NCI-H2081 treated with DMSO at 0.1 percent for 48 hours (cell line): Measurements from ENCODE around the gene STX12.
"Not testable (repeated sequence)": the region's sequence is repeated elsewhere in the genome, so short reads cannot be mapped to it uniquely, and the experiment has no call there.

Source experiments
- DNase-seq: peaks from one replicate; lab custom pipeline; 2025; lab: John Stamatoyannopoulos, UW

Gene STX12

DNA sequence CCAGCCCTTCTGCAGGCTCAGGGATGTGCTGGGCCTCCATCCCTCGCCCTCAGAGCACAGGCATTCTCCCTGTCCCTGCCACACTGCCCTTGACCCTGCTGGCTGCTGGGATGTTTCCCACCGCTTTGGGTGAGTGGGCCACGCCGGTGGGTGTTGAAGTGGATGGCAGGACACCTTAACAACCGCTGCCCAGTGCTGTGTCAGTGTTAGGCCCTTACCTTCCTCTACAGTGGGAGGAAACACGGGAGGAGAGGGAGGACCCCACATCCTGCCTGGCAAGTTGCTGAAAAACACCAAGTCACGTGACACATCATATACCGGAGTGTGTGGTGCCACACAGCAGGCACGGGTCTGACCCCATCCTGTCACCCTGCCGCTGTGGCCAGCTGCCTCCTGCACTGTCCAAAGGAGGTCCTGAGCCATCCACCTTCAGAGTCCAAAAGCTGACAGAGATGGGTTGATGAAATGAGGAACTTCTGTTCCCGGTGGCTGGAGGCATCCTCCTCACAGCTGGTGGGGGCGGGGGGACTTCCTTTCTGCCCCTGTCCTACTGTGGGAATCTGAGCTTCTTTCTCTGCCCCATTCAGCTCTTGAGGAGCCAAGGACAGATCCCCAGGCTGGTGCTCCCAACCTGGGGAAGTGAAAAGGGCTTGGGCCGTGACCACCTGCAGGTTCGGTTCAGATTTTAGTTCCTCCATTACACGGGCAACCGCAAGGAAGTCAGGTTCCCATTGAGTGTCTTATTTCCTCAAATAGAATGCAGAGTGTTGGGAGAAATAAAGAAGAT lies 96.1 kb downstream of the STX12 start:
- DNase-seq, result no peak

DNA sequence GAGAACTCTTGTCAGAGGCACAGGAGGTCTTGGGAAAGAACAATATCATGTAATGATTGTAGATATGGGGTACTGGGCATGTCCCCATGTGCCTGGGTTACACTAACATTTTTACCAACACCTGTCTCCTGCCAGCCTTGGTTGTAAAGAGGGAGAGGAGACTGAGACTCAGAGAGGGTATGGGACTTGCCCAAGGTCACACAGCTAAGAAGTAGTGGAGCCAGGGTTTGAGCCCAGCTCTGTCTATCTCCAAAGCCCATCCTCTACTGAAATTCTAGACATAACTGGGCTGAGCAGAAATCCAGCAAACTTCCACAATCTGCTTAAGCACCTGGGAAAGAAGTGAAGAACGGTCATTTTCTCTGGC lies 96.7 kb downstream of the STX12 start:
- DNase-seq, result no peak

DNA sequence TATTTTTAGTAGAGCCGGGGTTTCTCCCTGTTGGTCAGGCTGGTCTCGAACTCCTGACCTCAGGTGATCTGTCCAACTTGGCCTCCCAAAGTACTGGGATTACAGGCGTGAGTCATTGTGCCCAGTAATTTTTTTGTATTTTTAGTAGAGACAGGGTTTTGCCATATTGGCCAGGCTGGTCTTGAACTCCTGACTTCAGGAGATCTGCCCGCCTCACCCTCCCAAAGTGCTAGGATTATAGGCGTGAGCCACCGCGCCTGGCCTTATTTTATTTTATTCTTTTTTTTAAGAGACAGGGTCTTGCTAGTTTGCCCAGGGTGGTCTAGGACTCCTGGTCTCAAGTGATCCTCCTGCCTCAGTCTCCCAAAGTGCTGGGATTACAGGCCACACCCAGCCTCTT lies 98.1 kb downstream of the STX12 start:
- DNase-seq, result not testable (repeated sequence)

DNA sequence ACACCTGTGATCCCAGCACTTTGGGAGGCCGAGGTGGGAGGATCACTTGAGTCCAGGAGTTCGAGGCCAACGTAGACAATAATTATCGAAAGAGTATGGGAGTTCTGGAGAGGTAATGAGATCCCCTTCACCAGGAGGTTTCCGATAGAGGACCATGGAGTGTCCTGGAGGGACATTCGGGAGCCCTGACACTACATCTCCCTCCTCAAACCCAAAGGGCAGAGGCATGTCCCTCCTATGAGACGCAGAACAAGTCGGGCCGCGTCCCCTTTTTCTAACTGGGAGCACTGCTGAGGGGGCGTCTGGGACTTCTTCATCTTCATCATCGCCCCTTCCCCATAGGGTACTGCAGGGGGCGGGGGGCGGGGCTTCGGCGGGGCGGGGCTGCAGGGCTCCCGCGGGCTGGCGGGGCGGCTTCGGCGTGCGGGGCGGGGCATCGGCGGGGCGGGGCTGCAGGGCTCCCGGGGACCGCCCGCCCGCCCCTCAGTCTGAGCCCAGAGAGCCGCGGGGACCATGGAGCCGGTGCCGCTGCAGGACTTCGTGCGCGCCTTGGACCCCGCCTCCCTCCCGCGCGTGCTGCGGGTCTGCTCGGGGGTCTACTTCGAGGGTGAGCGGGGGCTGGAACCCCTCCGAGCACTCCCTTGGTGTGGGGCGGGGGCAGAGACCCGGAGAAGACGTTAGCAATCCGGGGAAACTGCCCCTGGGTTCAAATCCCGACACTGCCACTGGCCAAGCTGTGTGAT lies 99.2 kb downstream of the STX12 start, which contains the start of gene THEMIS2:
Gene THEMIS2, plus strand, starts transcription at position 486 of the 743 bp plus-strand sequence. Its CDS starts 28 bp downstream, at position 514.
- no peak for DNase-seq

DNA sequence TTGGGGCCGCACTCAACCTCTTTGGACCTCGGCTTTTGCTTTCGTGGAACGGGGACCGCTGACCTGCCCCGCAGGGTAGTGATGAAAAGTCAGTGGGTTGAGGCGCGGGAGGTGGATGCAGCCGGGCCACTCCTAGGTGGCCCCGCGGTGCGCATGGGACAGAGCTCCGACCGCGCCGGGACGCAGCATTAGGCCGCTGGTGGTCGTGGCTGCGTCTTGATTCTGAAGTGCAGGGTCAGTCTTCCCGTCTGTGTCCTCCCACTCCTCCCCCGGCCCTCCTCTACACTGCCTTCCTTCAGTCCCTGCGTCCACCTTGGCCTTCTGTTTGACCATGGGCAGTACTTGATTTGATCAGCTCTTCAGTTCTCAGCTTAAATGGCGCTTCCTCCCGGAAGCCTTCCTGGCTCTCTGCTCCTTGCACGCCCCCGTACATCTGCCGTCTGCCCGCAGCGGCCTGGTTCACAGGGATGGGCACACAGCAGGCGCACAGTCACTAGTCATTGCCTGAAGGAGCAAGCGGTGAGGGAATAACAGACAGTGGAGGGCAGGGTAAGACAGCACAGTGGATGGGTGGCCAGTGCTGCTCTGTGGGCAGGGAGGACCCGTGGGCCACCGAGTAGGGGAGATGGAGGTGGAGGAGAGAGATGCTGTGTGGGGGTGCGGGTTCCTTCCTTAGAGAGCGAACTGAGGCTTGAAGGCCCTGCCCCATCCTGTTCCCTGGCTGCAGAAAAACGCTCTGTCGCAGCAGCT lies 100.0 kb downstream of the STX12 start:
- DNase-seq, result no peak

DNA sequence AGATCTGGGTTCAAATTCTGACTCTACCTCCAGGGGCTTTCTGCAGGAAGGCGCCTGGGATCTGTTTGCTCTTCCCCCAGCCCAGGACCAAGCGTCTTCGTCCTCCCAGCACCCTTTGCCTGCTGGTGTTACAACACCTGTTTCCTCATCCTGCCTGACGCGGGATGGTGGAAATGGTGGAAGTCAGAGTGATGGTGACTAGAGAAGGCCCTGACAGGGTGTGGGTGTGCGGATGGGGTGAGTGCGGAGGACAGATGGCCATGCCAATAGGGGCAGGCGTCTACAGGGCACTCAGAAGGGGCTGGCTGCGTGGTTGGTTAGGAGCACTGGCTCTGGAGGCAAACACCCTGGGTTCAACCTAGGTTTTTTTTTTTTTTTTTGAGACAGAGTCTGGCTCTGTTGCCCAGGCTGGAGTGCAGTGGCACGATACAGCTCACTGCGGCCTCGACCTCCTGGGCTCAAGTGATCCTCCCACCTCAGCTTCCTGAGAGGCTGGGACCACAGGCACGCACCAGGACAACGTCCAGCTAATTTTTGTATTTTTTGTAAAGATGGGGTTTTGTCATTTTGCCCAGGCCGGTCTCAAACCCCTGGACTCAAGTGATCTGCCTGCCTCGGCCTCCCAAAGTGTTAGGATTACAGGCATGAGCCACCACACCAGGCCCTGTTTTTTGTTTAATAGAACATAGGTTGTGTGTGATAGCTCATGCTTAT lies 100.8 kb downstream of the STX12 start:
- no peak for DNase-seq
